Hematopoietic multipotent progenitor cell treated with erythropoietin and hydrocortisone succinate and interleukin-3 and kit ligand, for 15 days (in vitro differentiated cells): Measurements from ENCODE around the gene PCSK7.
"Not testable (repeated sequence)": the region's sequence is repeated elsewhere in the genome, so short reads cannot be mapped to it uniquely, and the experiment has no call there.

Source experiments
- DNase-seq: peaks from one replicate; pipeline ENCODE4 v3.0.0-alpha.2; 2015; ENCODE audit warnings: low spot score

The PCSK7 gene

GRCh38 chr11:117231842-117232091 lies at the start of gene PCSK7:
TSS of gene PCSK7 (minus strand) at chr11:117232073. CDS start at chr11:117229844, 2,229 bp downstream.
- DNase-seq, result no peak

- DNase-seq, result no peak
Observed at GRCh38 chr11:117281159-117281558, 49.3 kb upstream of the PCSK7 start.

GRCh38 chr11:117279711-117280376 lies 48.0 kb upstream of the PCSK7 start:
- DNase-seq, result no peak

- DNase-seq, result no peak
Observed at GRCh38 chr11:117278347-117278746, 46.5 kb upstream of the PCSK7 start.

GRCh38 chr11:117273550-117274289 lies 41.8 kb upstream of the PCSK7 start:
- no peak for DNase-seq

GRCh38 chr11:117272175-117272574 lies 40.3 kb upstream of the PCSK7 start:
- not testable (repeated sequence) for DNase-seq

GRCh38 chr11:117271208-117271607 lies 39.3 kb upstream of the PCSK7 start:
- no peak for DNase-seq

GRCh38 chr11:117269856-117270255 lies 38.0 kb upstream of the PCSK7 start:
- DNase-seq, result no peak

- DNase-seq, result no peak
Observed at GRCh38 chr11:117265745-117266144, 33.9 kb upstream of the PCSK7 start.

GRCh38 chr11:117264624-117265323 lies 32.9 kb upstream of the PCSK7 start:
- not testable (repeated sequence) for DNase-seq

- DNase-seq, result no peak
Observed at GRCh38 chr11:117259417-117259816, 27.5 kb upstream of the PCSK7 start.

- DNase-seq, result no peak
Observed at GRCh38 chr11:117258576-117258975, 26.7 kb upstream of the PCSK7 start.

- DNase-seq, result no peak
Observed at GRCh38 chr11:117256573-117256972, 24.7 kb upstream of the PCSK7 start.

GRCh38 chr11:117255966-117256365 lies 24.1 kb upstream of the PCSK7 start:
- no peak for DNase-seq

- DNase-seq, result no peak
Observed at GRCh38 chr11:117251506-117251905, 19.6 kb upstream of the PCSK7 start.

- no peak for DNase-seq
Observed at GRCh38 chr11:117249571-117249970, 17.7 kb upstream of the PCSK7 start.

GRCh38 chr11:117248341-117248740 lies 16.5 kb upstream of the PCSK7 start:
- peak; percentile 66 for DNase-seq

- no peak for DNase-seq
Observed at GRCh38 chr11:117239295-117239694, 7.4 kb upstream of the PCSK7 start.

- DNase-seq, result no peak
Observed at GRCh38 chr11:117238221-117238620, 6.3 kb upstream of the PCSK7 start.

GRCh38 chr11:117232911-117233409 lies 1.1 kb upstream of the PCSK7 start:
- no peak for DNase-seq

- DNase-seq, result peak; percentile 82
Observed at GRCh38 chr11:117232092-117232878, 412 bp upstream of the PCSK7 start, which contains the start of gene RNF214. TSS of gene RNF214 (plus strand) at chr11:117232671. CDS start at chr11:117234273, 1,602 bp downstream.
